H1 (cell line): Measurements from ENCODE around the gene NHS. TPM values are rescaled to one million over a fixed set of nuclear protein-coding genes. Genes with fewer than 3 reads are reported as not detected.

Experiments
- CTCF ChIA-PET: fragments of 300-600 bp; sonication (Branson Sonifier 250); formaldehyde crosslinking; loops from one replicate; lab custom pipeline; 2021; ENCODE audit not compliant: partially characterized antibody; lab: Charles Lee
- POLR2A ChIA-PET: fragments of 300-600 bp; sonication (Branson Sonifier 250); formaldehyde crosslinking; loops from one replicate; lab custom pipeline; 2021; ENCODE audit warnings: inconsistent platforms; ENCODE audit not compliant: partially characterized antibody; lab: Charles Lee
- DNase-seq, 2 experiments: peaks; one replicate each; pipeline versions ENCODE4 v3.0.0 to v3.0.0-alpha.2; 2010 to 2022; ENCODE audit warnings: low spot score in 2 of 2, low read depth in 1 of 2, mixed read lengths in 1 of 2
- FAIRE-seq: peaks from 2 replicates; lab custom pipeline; 2011; peaks lifted over from hg19 to GRCh38; lab: Jason Lieb, UNC
- H2AFZ ChIP-seq: 2 replicates; pipeline ENCODE4 v1.8.1; 2012; ENCODE audit warnings: low read length, inconsistent platforms
- H2AK5ac ChIP-seq: 2 replicates; pipeline ENCODE4 v1.6.1; 2013; ENCODE audit warnings: low read depth, low read length
- H2BK120ac ChIP-seq: replicated peaks from 2 replicates; pipeline ENCODE3; 2013; ENCODE audit warnings: low read depth, low read length, inconsistent platforms
- H2BK12ac ChIP-seq: 2 replicates; pipeline ENCODE4 v1.6.1; 2013; ENCODE audit warnings: low read depth, low read length
- H2BK15ac ChIP-seq: 2 replicates; pipeline ENCODE4 v1.6.1; 2013; ENCODE audit warnings: low read length
- H2BK20ac ChIP-seq: 2 replicates; pipeline ENCODE4 v1.6.1; 2013; ENCODE audit warnings: low read length
- H2BK5ac ChIP-seq: 2 replicates; pipeline ENCODE4 v1.6.1; 2013; ENCODE audit warnings: low read depth, low read length
- H3K14ac ChIP-seq: 2 replicates; pipeline ENCODE4 v1.6.1; 2013; ENCODE audit warnings: inconsistent platforms; ENCODE audit not compliant: insufficient read length
- H3K18ac ChIP-seq: 2 replicates; pipeline ENCODE4 v1.6.1; 2013; ENCODE audit warnings: low read length; ENCODE audit errors: extremely low read depth
- H3K23ac ChIP-seq: 2 replicates; pipeline ENCODE4 v1.6.1; 2013; ENCODE audit warnings: inconsistent platforms; ENCODE audit not compliant: insufficient read length
- H3K23me2 ChIP-seq: 2 replicates; pipeline ENCODE4 v1.6.1; 2013; ENCODE audit warnings: low read depth, low read length
- H3K27ac ChIP-seq: 2 replicates; pipeline ENCODE4 v1.6.1; 2011; ENCODE audit warnings: low read depth, low read length, inconsistent platforms
- H3K27me3 ChIP-seq, 4 experiments: replicated peaks in 1 of 4; 1 replicate in 1 of 4; 2 replicates in 3 of 4; pipeline versions ENCODE4 v1.6.1 to v1.8.1; 2011 to 2013; ENCODE audit warnings: low read length in 3 of 4, mild to moderate bottlenecking in 3 of 4, inconsistent platforms in 2 of 4, mixed read lengths in 2 of 4, moderate library complexity in 1 of 4; ENCODE audit not compliant: control insufficient read depth in 3 of 4, insufficient read depth in 3 of 4; ENCODE audit errors: extremely low read depth in 1 of 4
- H3K36me3 ChIP-seq, 4 experiments: 2 replicates each; pipeline versions ENCODE4 v1.6.1 to v1.8.1; 2011 to 2013; ENCODE audit warnings: mild to moderate bottlenecking in 4 of 4, low read length in 3 of 4, moderate library complexity in 2 of 4, control low read depth in 1 of 4, inconsistent platforms in 1 of 4; ENCODE audit not compliant: insufficient read depth in 4 of 4, control insufficient read depth in 2 of 4
- H3K4ac ChIP-seq: replicated peaks from 2 replicates; pipeline ENCODE3; 2013; ENCODE audit warnings: low read length, low read depth, mixed read lengths, inconsistent platforms; ENCODE audit not compliant: insufficient read length
- H3K4me1 ChIP-seq, 4 experiments: replicated peaks in 1 of 4; 1 replicate in 1 of 4; 2 replicates in 3 of 4; pipeline versions ENCODE4 v1.6.1 to v1.8.1; 2011 to 2013; ENCODE audit warnings: low read length in 3 of 4, inconsistent platforms in 2 of 4, mixed read lengths in 1 of 4; ENCODE audit not compliant: insufficient read depth in 4 of 4, control insufficient read depth in 3 of 4
- H3K4me2 ChIP-seq, 2 experiments: 2 replicates each; pipeline versions ENCODE4 v1.6.1 to v1.8.1; 2011 to 2013; ENCODE audit warnings: low read depth in 2 of 2, low read length in 2 of 2, control low read depth in 1 of 2, inconsistent platforms in 1 of 2, mild to moderate bottlenecking in 1 of 2; ENCODE audit not compliant: insufficient read depth in 1 of 2
- H3K4me3 ChIP-seq, 4 experiments: fragments of 200-600, 300-600 bp in 1 of 4; sonication (generic), shearing (Covaris generic), sonication (Bioruptor Twin) in 1 of 4; 2 replicates each; pipeline versions ENCODE4 v1.5.1 to v1.8.1; 2011 to 2016; ENCODE audit warnings: low read length in 4 of 4, low read depth in 3 of 4, control low read depth in 2 of 4, inconsistent platforms in 2 of 4, mild to moderate bottlenecking in 2 of 4, mixed read lengths in 1 of 4, moderate library complexity in 1 of 4; ENCODE audit not compliant: insufficient read depth in 2 of 4; ENCODE audit errors: extremely low read depth in 1 of 4
- H3K56ac ChIP-seq: replicated peaks from 2 replicates; pipeline ENCODE3; 2013; ENCODE audit warnings: low read depth, mild to moderate bottlenecking, mixed read lengths, low read length, inconsistent platforms; ENCODE audit not compliant: insufficient read length
- H3K79me1 ChIP-seq: 2 replicates; pipeline ENCODE4 v1.6.1; 2013; ENCODE audit warnings: low read depth, low read length, control low read depth
- H3K79me2 ChIP-seq, 2 experiments: 2 replicates each; pipeline versions ENCODE4 v1.6.1 to v1.8.1; 2012 to 2013; ENCODE audit warnings: low read length in 2 of 2, mild to moderate bottlenecking in 2 of 2, inconsistent platforms in 1 of 2; ENCODE audit not compliant: insufficient read depth in 2 of 2, control insufficient read depth in 1 of 2
- H3K9ac ChIP-seq, 4 experiments: replicated peaks in 1 of 4; 1 replicate in 1 of 4; 2 replicates in 3 of 4; pipeline versions ENCODE4 v1.6.1 to v1.8.1; 2011 to 2013; ENCODE audit warnings: low read depth in 3 of 4, low read length in 3 of 4, control low read depth in 2 of 4, mild to moderate bottlenecking in 2 of 4, moderate library complexity in 2 of 4, inconsistent platforms in 1 of 4; ENCODE audit errors: extremely low read depth in 1 of 4
- H3K9me3 ChIP-seq, 2 experiments: 2 replicates each; pipeline versions ENCODE4 v1.6.1 to v1.8.1; 2012 to 2013; ENCODE audit warnings: mild to moderate bottlenecking in 2 of 2, moderate library complexity in 2 of 2, control low read depth in 1 of 2, inconsistent platforms in 1 of 2, low read depth in 1 of 2, low read length in 1 of 2, mixed read lengths in 1 of 2; ENCODE audit not compliant: insufficient read depth in 2 of 2
- H4K20me1 ChIP-seq, 2 experiments: replicated peaks in 1 of 2; 2 replicates each; pipeline versions ENCODE3 to v1.8.1; 2011 to 2013; ENCODE audit warnings: inconsistent platforms in 2 of 2, low read length in 2 of 2, mild to moderate bottlenecking in 1 of 2; ENCODE audit not compliant: insufficient read depth in 2 of 2, control insufficient read depth in 1 of 2
- H4K5ac ChIP-seq: 2 replicates; pipeline ENCODE4 v1.6.1; 2013; ENCODE audit warnings: low read length, low read depth, mixed read lengths, inconsistent platforms; ENCODE audit not compliant: insufficient read length
- H4K8ac ChIP-seq: 2 replicates; pipeline ENCODE4 v1.8.0; 2013; ENCODE audit warnings: mild to moderate bottlenecking, moderate library complexity, low read length, inconsistent platforms; ENCODE audit not compliant: insufficient read depth; ENCODE audit errors: extremely low read depth
- H4K91ac ChIP-seq: replicated peaks from 2 replicates; pipeline ENCODE3; 2013; ENCODE audit warnings: low read length, mixed read lengths, inconsistent platforms; ENCODE audit not compliant: insufficient read length
- WGBS, 2 experiments: shearing (Covaris generic) in 1 of 2; methylation state at CpG; one replicate each; pipeline versions ENCODE4 v1.1.6 to v1.1.7; 2013 to 2015; ENCODE audit warnings: low lambda C conversion rate in 2 of 2, mixed read lengths in 2 of 2, inconsistent platforms in 1 of 2, low coverage in 1 of 2, missing lambda C conversion rate in 1 of 2; ENCODE audit not compliant: insufficient replicate concordance in 2 of 2, insufficient coverage in 1 of 2, insufficient read length in 1 of 2; ENCODE audit errors: extremely low coverage in 1 of 2, missing lambda C conversion rate in 1 of 2; 5-methylcytosine and 5-hydroxymethylcytosine counted together
- polyA plus RNA-seq, 7 experiments: library from polyadenylated mRNA; depleted of rRNA in 3 of 7; stranded (reverse) in 5 of 7; unstranded in 2 of 7; fragments of >200 nt in 5 of 7; fragments of 200-250 nt in 2 of 7; gene quantifications; 1 replicate in 5 of 7; 2 replicates in 1 of 7; 4 replicates in 1 of 7; pipeline versions ENCODE4 v1.2.1 to v1.2.3, GENCODE V29; 2011 to 2013; ENCODE audit warnings: missing spikeins in 2 of 7, mixed read lengths in 2 of 7
- total RNA-seq: library from RNA; stranded (reverse); fragmentation: NEBNext Ultra II Directional; extraction: Animal tissue kit (Norgen Biotek cat#: 25700); gene quantifications from 2 replicates; pipeline ENCODE4 v1.2.1, GENCODE V29; 2021
- TF ChIP-seq, protein P1 (sequence below): IDR thresholded peaks from 2 replicates; pipeline ENCODE4 v1.6.1; 2012; ENCODE audit warnings: low read length, inconsistent platforms

NHS gene
- total and polyA plus RNA-seq, 2 of the 8 experiments (the other 6 are each of a cell fraction or from before 2014, with no cell fraction given) = 2.2 to 6.7 TPM

DNA sequence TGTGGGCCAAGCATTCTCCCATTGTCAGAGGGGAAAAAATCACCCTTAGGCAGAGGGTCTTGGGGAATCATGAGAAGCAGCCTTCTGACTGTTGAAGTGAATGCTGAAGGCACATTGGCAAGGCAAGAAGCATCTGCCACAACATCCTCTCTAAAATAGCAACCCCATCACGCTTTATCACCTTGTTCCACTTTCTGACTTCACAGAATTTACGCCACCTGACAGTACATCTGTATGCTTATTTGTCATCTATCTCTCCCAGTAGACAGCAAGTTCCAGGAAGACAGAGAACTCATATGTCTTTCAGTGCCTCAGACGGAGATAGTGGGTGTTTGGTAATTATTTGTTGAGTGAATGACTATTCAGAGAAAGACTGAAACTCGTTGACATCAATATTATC, 293.9 kb downstream of the NHS start:
- H3K27ac ChIP-seq = no peak overlapping the region
- no peak overlapping the region for H2AFZ ChIP-seq
- FAIRE-seq = no peak
- H3K23ac ChIP-seq = no peak overlapping the region
- no peak overlapping the region for H2BK15ac ChIP-seq
- H3K4ac ChIP-seq = no peak overlapping the region
- POLR2A ChIA-PET = no interaction called here
- H4K8ac ChIP-seq = no peak overlapping the region
- H2BK20ac ChIP-seq = no peak overlapping the region
- CTCF ChIA-PET = interaction anchor here (1.1 to 1.8 kb wide), 2 partner anchors 10 to 12 kb away, joined by 4 to 5 read pairs; no protein-coding TSS in a partner anchor
- no peak overlapping the region for H3K18ac ChIP-seq
- no peak overlapping the region for H4K91ac ChIP-seq
- H3K23me2 ChIP-seq = no peaks in the 10 kb centered on the region
- H4K20me1 ChIP-seq = no peaks in the 10 kb centered on the region
- no peak overlapping the region for H2BK12ac ChIP-seq
- 93% methylated on average over 4 of the region's 4 CpGs; no CpG with 5 or more reads in 1 of the 2 experiments for WGBS, 2 experiments
- H3K79me1 ChIP-seq = no peaks in the 10 kb centered on the region
- no peaks in the 10 kb centered on the region for H3K36me3 ChIP-seq
- no peak overlapping the region for H3K14ac ChIP-seq
- no peak overlapping the region for H2BK120ac ChIP-seq
- no peak overlapping the region for H2BK5ac ChIP-seq
- H3K56ac ChIP-seq = no peak overlapping the region
- H3K9me3 ChIP-seq = no peaks in the 10 kb centered on the region
- no peak overlapping the region for H2AK5ac ChIP-seq
- TF ChIP-seq, protein P1, sequence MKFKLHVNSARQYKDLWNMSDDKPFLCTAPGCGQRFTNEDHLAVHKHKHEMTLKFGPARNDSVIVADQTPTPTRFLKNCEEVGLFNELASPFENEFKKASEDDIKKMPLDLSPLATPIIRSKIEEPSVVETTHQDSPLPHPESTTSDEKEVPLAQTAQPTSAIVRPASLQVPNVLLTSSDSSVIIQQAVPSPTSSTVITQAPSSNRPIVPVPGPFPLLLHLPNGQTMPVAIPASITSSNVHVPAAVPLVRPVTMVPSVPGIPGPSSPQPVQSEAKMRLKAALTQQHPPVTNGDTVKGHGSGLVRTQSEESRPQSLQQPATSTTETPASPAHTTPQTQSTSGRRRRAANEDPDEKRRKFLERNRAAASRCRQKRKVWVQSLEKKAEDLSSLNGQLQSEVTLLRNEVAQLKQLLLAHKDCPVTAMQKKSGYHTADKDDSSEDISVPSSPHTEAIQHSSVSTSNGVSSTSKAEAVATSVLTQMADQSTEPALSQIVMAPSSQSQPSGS = no peak
- no peak overlapping the region for H3K4me3 ChIP-seq
- H4K5ac ChIP-seq = no peak overlapping the region
- no peak overlapping the region for H3K9ac ChIP-seq
- no peaks in the 10 kb centered on the region for H3K27me3 ChIP-seq
- H3K4me2 ChIP-seq = no peak overlapping the region
- H3K79me2 ChIP-seq = no peaks in the 10 kb centered on the region
- H3K4me1 ChIP-seq = no peaks in the 10 kb centered on the region
- no peak for DNase-seq
